ENCODE data around the gene FAM3D.
A peak's percentile ranks its signal among the peaks of the same experiment; 100 is the strongest.

FAM3D gene

DNA sequence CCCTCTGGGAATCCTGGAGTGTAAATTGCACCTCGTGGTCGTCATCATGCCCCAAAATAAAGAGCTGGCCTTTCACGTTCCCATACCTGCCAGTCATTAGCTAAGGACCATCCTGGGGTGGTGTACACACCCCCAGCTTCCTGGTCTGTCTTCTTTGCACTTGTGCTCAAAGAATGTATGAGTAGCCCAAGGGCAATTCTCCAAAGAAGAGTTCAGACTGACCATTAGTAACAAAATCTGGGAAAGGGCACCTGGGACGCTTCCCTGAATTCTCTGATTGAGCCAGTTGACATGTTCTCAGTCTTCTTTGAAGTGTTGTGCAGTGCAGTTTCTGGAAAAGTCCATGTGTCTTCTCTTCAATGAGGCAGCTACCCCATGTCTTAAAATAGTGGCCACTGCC, 34.8 kb downstream of the FAM3D start:
- H3K9me3 ChIP-seq (ENCODE audit: low read length), result no peaks in the 10 kb centered on the region
- no peak overlapping the region for H3K9ac ChIP-seq (ENCODE audit: low read length)
- no peak overlapping the region for H3K27ac ChIP-seq (ENCODE audit: low read depth, low read length)
- no peaks in the 10 kb centered on the region for H3K36me3 ChIP-seq (ENCODE audit: insufficient read depth, low read length)
- no peaks in the 10 kb centered on the region for H3K27me3 ChIP-seq (ENCODE audit: control insufficient read depth in 1 of 2, insufficient read depth in 2 of 2, low read length in 2 of 2)
- peaks cover 14% of the 10 kb centered on the region for H3K4me1 ChIP-seq (ENCODE audit: insufficient read depth, low read length)
- H3K4me3 ChIP-seq (ENCODE audit: low read depth in 1 of 2, low read length in 2 of 2), result no peak overlapping the region

DNA sequence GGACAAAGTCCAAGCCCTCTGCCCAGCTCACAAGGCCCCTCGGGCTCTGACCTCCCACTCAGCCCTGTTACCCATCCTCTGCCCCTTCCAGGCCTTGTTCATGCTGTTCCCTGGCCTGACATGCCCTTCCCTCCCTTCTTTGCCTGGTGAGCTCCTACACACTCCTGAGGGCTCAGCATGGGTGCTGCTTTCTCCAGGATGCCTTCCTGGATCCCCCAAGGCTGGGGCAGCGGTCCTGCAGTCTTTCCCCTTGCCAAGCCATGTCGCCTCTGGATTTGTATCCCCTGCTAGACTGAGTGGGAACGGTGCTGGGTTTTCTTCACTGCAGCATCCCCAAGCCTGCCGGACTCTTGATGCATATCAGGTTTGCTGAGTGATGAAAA, 35.9 kb downstream of the FAM3D start:
- no peaks in the 10 kb centered on the region for H3K36me3 ChIP-seq (ENCODE audit: insufficient read depth, low read length)
- H3K9me3 ChIP-seq (ENCODE audit: low read length), result no peaks in the 10 kb centered on the region
- H3K4me3 ChIP-seq (ENCODE audit: low read depth in 1 of 2, low read length in 2 of 2), result no peak overlapping the region
- no peaks in the 10 kb centered on the region for H3K27me3 ChIP-seq (ENCODE audit: control insufficient read depth in 1 of 2, insufficient read depth in 2 of 2, low read length in 2 of 2)
- no peak overlapping the region for H3K27ac ChIP-seq (ENCODE audit: low read depth, low read length)
- no peak overlapping the region for H3K9ac ChIP-seq (ENCODE audit: low read length)
- peaks cover 14% of the 10 kb centered on the region for H3K4me1 ChIP-seq (ENCODE audit: insufficient read depth, low read length)

DNA sequence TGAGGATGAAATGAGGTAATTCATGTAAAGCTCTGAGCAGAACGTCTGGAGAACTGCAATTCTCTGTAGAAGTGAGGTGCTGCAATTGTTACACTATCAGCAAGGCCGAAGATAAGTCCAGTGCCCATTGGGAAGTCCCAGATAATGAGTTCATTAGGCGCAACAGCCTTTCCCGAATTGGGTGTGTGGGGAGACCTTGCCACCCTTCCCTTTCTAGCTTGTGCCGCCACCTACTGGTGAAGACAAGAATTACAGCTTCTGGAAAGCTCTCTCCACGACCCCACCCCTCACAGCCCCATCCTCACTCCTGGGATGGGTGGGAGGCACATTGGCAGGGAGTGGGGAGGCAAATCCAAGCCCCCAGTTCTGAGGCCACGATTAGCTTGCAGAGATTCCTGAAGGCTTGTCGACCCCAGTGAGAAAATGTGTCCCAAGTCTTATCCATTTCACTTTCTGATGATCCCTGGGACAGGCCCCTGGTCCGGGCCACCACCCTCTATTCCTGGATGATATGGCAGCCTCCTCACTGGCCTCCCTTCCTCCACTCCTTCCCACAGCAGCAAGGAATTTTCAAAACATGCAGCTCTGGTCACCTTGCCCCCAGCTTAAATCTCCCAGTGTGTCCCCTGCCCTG, 36.4 kb downstream of the FAM3D start:
- H3K9ac ChIP-seq (ENCODE audit: low read length), result no peak overlapping the region
- no peak overlapping the region for H3K4me3 ChIP-seq (ENCODE audit: low read depth in 1 of 2, low read length in 2 of 2)
- H3K27ac ChIP-seq (ENCODE audit: low read depth, low read length), result no peak overlapping the region
- H3K4me1 ChIP-seq (ENCODE audit: insufficient read depth, low read length), result peaks cover 14% of the 10 kb centered on the region
- H3K9me3 ChIP-seq (ENCODE audit: low read length), result no peaks in the 10 kb centered on the region
- no peaks in the 10 kb centered on the region for H3K36me3 ChIP-seq (ENCODE audit: insufficient read depth, low read length)
- H3K27me3 ChIP-seq (ENCODE audit: control insufficient read depth in 1 of 2, insufficient read depth in 2 of 2, low read length in 2 of 2), result no peaks in the 10 kb centered on the region

DNA sequence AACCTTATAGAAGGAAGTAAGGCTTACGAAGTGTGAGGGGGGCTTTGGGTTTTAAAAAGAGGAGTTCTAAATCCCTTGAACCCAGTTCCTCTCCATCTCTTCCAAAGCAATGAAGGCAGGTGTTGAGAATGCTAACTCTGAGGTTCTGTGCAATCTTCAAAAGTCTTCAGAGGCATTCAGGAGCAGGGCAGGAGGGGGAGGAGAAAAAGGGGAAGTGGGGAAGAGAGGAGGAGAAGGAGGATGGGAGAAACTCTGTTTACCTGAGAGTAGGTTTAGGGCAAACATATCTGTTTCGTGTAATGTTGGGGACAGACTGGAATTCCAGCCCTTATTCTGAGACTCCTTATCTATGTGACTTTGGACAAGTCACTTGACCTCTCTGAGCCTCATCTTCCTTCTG, 36.9 kb downstream of the FAM3D start:
- Histone ChIP-seq H3K27ac (ENCODE audit: low read depth, low read length) (peak overlapping the region; percentile 37), H3K27me3 (ENCODE audit: control insufficient read depth in 1 of 2, insufficient read depth in 2 of 2, low read length in 2 of 2) (no peaks in the 10 kb centered on the region), H3K36me3 (ENCODE audit: insufficient read depth, low read length) (no peaks in the 10 kb centered on the region), H3K9me3 (ENCODE audit: low read length) (no peaks in the 10 kb centered on the region), H3K4me1 (ENCODE audit: insufficient read depth, low read length) (peaks cover 14% of the 10 kb centered on the region), H3K4me3 (ENCODE audit: low read depth in 1 of 2, low read length in 2 of 2) (no peak overlapping the region), H3K9ac (ENCODE audit: low read length) (no peak overlapping the region)

DNA sequence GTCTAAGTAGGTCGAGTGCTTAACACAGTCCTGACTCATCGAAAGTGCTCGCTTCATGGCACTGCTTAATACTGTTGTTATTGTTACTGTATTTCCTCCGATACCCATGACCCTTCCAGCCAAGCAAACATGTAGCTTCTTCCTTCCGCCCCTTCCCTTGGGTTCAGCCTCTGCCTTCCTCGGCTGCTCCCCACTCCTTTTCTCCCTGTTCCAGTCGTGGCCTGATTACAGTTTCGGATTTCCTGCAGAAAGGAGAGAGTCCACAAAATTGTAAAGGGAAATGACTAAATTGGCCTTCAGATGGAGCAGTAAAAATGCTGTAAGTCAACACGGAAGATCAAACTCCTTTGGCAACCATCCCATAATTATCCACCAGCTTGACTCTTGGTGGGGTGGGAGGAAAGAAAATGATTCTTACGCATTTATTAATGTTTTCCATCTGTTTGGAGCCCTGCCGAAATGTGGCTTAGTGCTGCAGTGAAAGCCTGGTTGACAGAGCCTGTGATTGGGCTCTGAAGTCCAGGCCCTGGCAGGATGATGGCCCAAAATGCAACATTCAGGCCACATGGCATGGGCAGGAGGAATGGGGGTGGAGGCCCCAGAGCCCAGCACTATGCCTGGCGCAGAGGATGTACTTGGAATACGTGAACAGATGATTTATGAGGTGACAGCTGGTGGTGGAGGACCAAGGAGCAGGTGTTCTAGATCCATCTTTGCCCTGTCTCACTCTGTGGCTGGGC, 37.6 kb downstream of the FAM3D start:
- peaks cover 14% of the 10 kb centered on the region for H3K4me1 ChIP-seq (ENCODE audit: insufficient read depth, low read length)
- H3K9ac ChIP-seq (ENCODE audit: low read length), result no peak overlapping the region
- no peak overlapping the region for H3K4me3 ChIP-seq (ENCODE audit: low read depth in 1 of 2, low read length in 2 of 2)
- H3K27me3 ChIP-seq (ENCODE audit: control insufficient read depth in 1 of 2, insufficient read depth in 2 of 2, low read length in 2 of 2), result no peaks in the 10 kb centered on the region
- no peaks in the 10 kb centered on the region for H3K9me3 ChIP-seq (ENCODE audit: low read length)
- no peaks in the 10 kb centered on the region for H3K36me3 ChIP-seq (ENCODE audit: insufficient read depth, low read length)
- H3K27ac ChIP-seq (ENCODE audit: low read depth, low read length), result peak overlapping the region; percentile 37

DNA sequence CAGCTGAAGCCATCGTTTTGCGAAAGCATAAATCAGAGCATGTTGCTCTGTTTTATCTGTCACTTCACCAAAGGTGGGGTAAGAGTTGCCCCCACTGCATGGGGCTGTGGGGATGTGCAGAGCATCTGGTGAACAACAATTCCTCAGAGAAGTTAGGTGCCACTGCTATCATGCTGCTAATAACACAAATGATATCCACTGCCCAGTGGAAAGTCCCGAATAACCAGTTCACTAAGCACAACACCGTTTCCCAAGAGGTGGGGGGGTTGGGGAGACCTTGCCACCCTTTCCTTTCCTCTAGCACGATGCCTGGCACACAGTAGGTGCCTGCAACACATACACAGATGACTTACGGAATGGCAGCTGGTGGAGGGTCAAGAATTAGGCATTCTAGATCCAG, 38.6 kb downstream of the FAM3D start:
- no peaks in the 10 kb centered on the region for H3K36me3 ChIP-seq (ENCODE audit: insufficient read depth, low read length)
- peaks cover 14% of the 10 kb centered on the region for H3K4me1 ChIP-seq (ENCODE audit: insufficient read depth, low read length)
- no peak overlapping the region for H3K4me3 ChIP-seq (ENCODE audit: low read depth in 1 of 2, low read length in 2 of 2)
- H3K27ac ChIP-seq (ENCODE audit: low read depth, low read length), result no peak overlapping the region
- no peak overlapping the region for H3K9ac ChIP-seq (ENCODE audit: low read length)
- no peaks in the 10 kb centered on the region for H3K9me3 ChIP-seq (ENCODE audit: low read length)
- H3K27me3 ChIP-seq (ENCODE audit: control insufficient read depth in 1 of 2, insufficient read depth in 2 of 2, low read length in 2 of 2), result no peaks in the 10 kb centered on the region

DNA sequence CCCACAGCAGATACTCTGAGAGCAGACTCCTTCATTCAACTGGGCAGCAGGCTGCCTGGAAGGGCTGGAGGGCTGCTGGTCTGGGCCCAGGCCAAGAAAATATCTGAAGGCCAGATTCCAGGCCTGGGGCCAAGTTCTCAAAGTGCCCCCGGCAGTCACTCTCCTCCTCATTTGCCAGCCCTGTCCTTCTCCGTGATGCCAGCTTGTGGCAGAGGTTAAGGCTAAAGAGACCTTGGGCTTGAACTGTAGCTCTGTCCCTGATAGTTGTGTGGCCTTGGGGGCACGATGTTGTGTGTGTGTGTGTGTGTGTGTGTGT, 39.0 kb downstream of the FAM3D start:
- H3K4me1 ChIP-seq (ENCODE audit: insufficient read depth, low read length), result peaks cover 14% of the 10 kb centered on the region
- H3K27me3 ChIP-seq (ENCODE audit: control insufficient read depth in 1 of 2, insufficient read depth in 2 of 2, low read length in 2 of 2), result no peaks in the 10 kb centered on the region
- H3K9me3 ChIP-seq (ENCODE audit: low read length), result no peaks in the 10 kb centered on the region
- H3K4me3 ChIP-seq (ENCODE audit: low read depth in 1 of 2, low read length in 2 of 2), result no peak overlapping the region
- H3K36me3 ChIP-seq (ENCODE audit: insufficient read depth, low read length), result no peaks in the 10 kb centered on the region
- no peak overlapping the region for H3K27ac ChIP-seq (ENCODE audit: low read depth, low read length)
- H3K9ac ChIP-seq (ENCODE audit: low read length), result no peak overlapping the region

DNA sequence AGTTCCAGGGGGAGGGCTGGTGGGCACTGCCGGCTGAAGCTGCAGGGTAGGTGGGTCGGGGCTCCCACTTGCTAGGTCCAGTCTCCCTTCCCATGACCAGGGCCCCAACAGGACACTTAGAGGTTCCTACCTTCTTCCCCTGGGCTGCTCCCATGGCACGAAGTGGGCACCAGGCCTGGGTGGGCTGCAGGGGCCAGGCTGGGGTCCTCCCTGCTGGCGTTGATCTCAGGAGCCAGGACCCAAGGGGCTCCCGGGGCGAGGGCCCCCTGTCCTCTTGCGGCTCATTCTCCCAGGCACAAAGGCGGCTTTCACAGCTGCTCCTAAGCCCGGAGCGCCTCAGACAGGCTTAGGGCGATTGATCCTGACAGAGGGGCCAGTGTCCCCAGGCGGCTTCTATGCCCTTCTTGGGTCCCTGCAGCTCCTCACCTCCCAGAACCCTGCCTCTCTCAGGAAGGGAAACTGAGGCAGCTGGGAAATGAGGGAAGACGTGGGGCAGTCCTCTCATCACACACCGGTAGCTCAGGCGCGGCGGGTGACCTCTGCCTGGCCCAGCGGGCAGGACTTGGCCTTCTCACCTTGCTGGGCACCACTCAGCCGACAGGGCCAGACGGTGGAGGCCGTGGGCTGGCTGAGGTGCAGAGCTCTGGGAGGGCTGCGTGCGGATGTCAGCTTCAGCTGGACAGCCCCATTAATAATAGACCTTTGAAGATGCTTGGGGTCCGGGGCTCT, 39.6 kb downstream of the FAM3D start:
- Histone ChIP-seq H3K27ac (ENCODE audit: low read depth, low read length) (no peak overlapping the region), H3K27me3 (ENCODE audit: control insufficient read depth in 1 of 2, insufficient read depth in 2 of 2, low read length in 2 of 2) (no peaks in the 10 kb centered on the region), H3K4me1 (ENCODE audit: insufficient read depth, low read length) (peaks cover 14% of the 10 kb centered on the region), H3K9me3 (ENCODE audit: low read length) (no peaks in the 10 kb centered on the region), H3K4me3 (ENCODE audit: low read depth in 1 of 2, low read length in 2 of 2) (no peak overlapping the region), H3K36me3 (ENCODE audit: insufficient read depth, low read length) (no peaks in the 10 kb centered on the region), H3K9ac (ENCODE audit: low read length) (no peak overlapping the region)

DNA sequence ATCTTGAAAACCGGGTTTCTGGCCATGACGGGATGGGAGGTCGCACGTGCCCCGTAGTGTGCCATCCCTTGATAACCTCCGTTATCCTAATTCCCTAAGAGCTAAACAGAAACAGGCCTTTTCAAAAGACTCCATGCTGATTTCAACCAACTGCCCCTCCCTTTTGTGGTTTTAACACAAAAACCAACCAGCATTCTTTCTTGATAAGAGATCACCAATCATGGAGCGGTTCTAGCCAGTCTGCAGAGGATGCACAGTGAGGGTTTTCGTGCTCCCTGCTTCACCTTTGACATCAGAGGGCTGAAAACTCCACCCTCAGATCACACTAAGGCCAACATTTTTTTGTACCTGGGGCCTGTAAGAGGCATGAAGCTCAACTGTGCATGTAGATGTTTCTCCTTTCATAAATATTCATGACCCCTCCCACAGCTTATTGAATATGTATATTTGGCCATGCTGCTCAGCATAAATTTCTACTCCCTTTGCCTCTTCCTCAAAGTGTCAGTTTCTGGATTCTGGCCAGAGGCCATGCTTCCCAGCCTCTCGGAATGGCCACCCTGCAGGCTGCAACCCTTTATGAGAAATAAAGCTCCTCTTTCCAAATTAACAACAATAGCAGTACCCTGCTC, 41.3 kb downstream of the FAM3D start:
- Histone ChIP-seq H3K9me3 (ENCODE audit: low read length) (no peaks in the 10 kb centered on the region), H3K27ac (ENCODE audit: low read depth, low read length) (no peak overlapping the region), H3K36me3 (ENCODE audit: insufficient read depth, low read length) (no peaks in the 10 kb centered on the region), H3K4me3 (ENCODE audit: low read depth in 1 of 2, low read length in 2 of 2) (no peak overlapping the region), H3K27me3 (ENCODE audit: control insufficient read depth in 1 of 2, insufficient read depth in 2 of 2, low read length in 2 of 2) (no peaks in the 10 kb centered on the region), H3K9ac (ENCODE audit: low read length) (no peak overlapping the region), H3K4me1 (ENCODE audit: insufficient read depth, low read length) (peaks cover 13% of the 10 kb centered on the region)

DNA sequence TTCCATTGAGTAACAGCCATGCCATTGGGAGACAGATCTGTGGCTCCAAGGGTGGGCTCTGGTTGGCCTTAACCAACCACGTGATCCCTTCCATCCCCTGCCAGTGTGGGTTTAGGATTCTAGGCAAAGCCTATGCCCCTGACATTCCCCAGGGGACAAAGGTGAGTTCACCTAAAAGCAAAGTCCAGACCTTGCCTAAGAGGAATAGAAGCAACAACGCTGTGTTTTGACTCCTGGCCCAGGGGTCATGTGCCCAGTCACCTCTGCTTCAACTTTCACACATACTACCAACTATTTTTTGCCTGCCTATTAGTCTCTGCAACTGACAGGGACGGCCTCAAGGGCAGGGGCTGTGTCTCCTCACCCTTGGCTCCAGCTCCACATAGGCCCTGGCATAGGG, 42.0 kb downstream of the FAM3D start:
- Histone ChIP-seq H3K9me3 (ENCODE audit: low read length) (no peaks in the 10 kb centered on the region), H3K9ac (ENCODE audit: low read length) (no peak overlapping the region), H3K27me3 (ENCODE audit: control insufficient read depth in 1 of 2, insufficient read depth in 2 of 2, low read length in 2 of 2) (no peaks in the 10 kb centered on the region), H3K36me3 (ENCODE audit: insufficient read depth, low read length) (no peaks in the 10 kb centered on the region), H3K27ac (ENCODE audit: low read depth, low read length) (no peak overlapping the region), H3K4me3 (ENCODE audit: low read depth in 1 of 2, low read length in 2 of 2) (no peak overlapping the region), H3K4me1 (ENCODE audit: insufficient read depth, low read length) (peaks cover 6% of the 10 kb centered on the region)

DNA sequence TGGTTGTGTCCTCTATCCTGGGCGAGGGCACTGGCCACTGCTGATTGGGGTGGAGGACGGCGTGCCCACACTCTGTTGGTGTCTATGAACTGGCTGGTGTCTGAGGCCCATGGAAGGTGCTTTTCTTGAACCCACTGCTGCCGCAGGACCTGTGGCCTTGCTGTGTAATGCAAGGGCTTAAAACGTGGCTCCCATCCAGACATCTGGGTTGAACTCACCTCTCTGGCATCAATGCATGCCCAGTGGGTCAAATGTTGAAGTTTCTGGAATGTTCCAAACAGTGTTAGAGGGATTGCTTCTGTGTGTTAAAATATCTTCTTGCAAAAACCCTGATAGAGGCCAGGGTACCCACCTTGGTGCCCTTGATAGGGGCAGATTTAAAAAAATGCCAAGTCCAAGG, 42.6 kb downstream of the FAM3D start:
- Histone ChIP-seq H3K9ac (ENCODE audit: low read length) (no peak overlapping the region), H3K9me3 (ENCODE audit: low read length) (no peaks in the 10 kb centered on the region), H3K27ac (ENCODE audit: low read depth, low read length) (no peak overlapping the region), H3K36me3 (ENCODE audit: insufficient read depth, low read length) (no peaks in the 10 kb centered on the region), H3K4me1 (ENCODE audit: insufficient read depth, low read length) (peaks cover 5% of the 10 kb centered on the region), H3K27me3 (ENCODE audit: control insufficient read depth in 1 of 2, insufficient read depth in 2 of 2, low read length in 2 of 2) (no peaks in the 10 kb centered on the region), H3K4me3 (ENCODE audit: low read depth in 1 of 2, low read length in 2 of 2) (no peak overlapping the region)
